ENCODE results near the gene MAN1A2. TPM values are rescaled to one million over a fixed set of nuclear protein-coding genes. Genes with fewer than 3 reads are reported as not detected.

Gene MAN1A2
- total RNA-seq, 4 donors from 2014 or later = 28.9 to 46.2 (median 35.0) TPM

GRCh38 chr1:117535821-117536220 is 168.6 kb downstream of the MAN1A2 start:
- Histone ChIP-seq H3K27me3 (no peaks in the 10 kb centered on the region), H3K4me3 (no peak overlapping the region), H3K27ac (no peak overlapping the region), H3K36me3 (no peaks in the 10 kb centered on the region), H3K9me3 (no peaks in the 10 kb centered on the region), H3K4me1 (peaks cover under 1% of the 10 kb centered on the region)
- 77% methylated on average over 6 of the region's 6 CpGs for WGBS
- DNase-seq (ENCODE audit: low spot score in 2 of 2) = no peak
- TF ChIP-seq POLR2A (IDR thresholded peaks at IDR 0.05) (no peak), CTCF (IDR thresholded peaks at IDR 0.05) (no peak), POLR2AphosphoS5 (IDR thresholded peaks at IDR 0.05) (no peak), EP300 (IDR thresholded peaks at IDR 0.05) (no peak)

GRCh38 chr1:117537291-117537920 is 170.2 kb downstream of the MAN1A2 start:
- H3K9me3 ChIP-seq = no peaks in the 10 kb centered on the region
- no peaks in the 10 kb centered on the region for H3K27me3 ChIP-seq
- H3K4me3 ChIP-seq = no peak overlapping the region
- 38% methylated on average over 10 of the region's 10 CpGs for WGBS
- H3K4me1 ChIP-seq = peaks cover 3% of the 10 kb centered on the region
- TF ChIP-seq EP300 (IDR thresholded peaks at IDR 0.05) = no peak
- no peak for DNase-seq (ENCODE audit: low spot score in 2 of 2)
- no peak overlapping the region for H3K27ac ChIP-seq
- H3K36me3 ChIP-seq = no peaks in the 10 kb centered on the region

GRCh38 chr1:117540532-117540931 is 173.3 kb downstream of the MAN1A2 start:
- no peak for DNase-seq (ENCODE audit: low spot score in 2 of 2)
- Histone ChIP-seq H3K27ac (no peak overlapping the region), H3K4me1 (peaks cover 3% of the 10 kb centered on the region)

GRCh38 chr1:117541003-117541402 is 173.8 kb downstream of the MAN1A2 start:
- 48% methylated on average over 5 of the region's 5 CpGs for WGBS

More at GRCh38 chr1:117540532-117540931, 173.3 kb downstream of the MAN1A2 start:
- no peaks in the 10 kb centered on the region for H3K9me3 ChIP-seq
- 91% methylated on average over 6 of the region's 6 CpGs for WGBS
- no peaks in the 10 kb centered on the region for H3K36me3 ChIP-seq
- TF ChIP-seq CTCF (IDR thresholded peaks at IDR 0.05) = no peak
- no peak for TF ChIP-seq EP300 (IDR thresholded peaks at IDR 0.05)
- TF ChIP-seq POLR2A (IDR thresholded peaks at IDR 0.05) = no peak
- TF ChIP-seq POLR2AphosphoS5 (IDR thresholded peaks at IDR 0.05) = no peak
- no peak overlapping the region for H3K4me3 ChIP-seq
- no peaks in the 10 kb centered on the region for H3K27me3 ChIP-seq

GRCh38 chr1:117541585-117541984 is 174.3 kb downstream of the MAN1A2 start:
- TF ChIP-seq EP300 (IDR thresholded peaks at IDR 0.05) (no peak), POLR2AphosphoS5 (IDR thresholded peaks at IDR 0.05) (no peak), CTCF (IDR thresholded peaks at IDR 0.05) (no peak), POLR2A (IDR thresholded peaks at IDR 0.05) (no peak)
- no peak overlapping the region for H3K27ac ChIP-seq
- 87% methylated on average over 5 of the region's 5 CpGs for WGBS

More at GRCh38 chr1:117541003-117541402, 173.8 kb downstream of the MAN1A2 start:
- Histone ChIP-seq H3K9me3 (no peaks in the 10 kb centered on the region), H3K27me3 (no peaks in the 10 kb centered on the region), H3K4me1 (peaks cover 3% of the 10 kb centered on the region), H3K36me3 (no peaks in the 10 kb centered on the region), H3K4me3 (no peak overlapping the region), H3K27ac (no peak overlapping the region)
- TF ChIP-seq EP300 (IDR thresholded peaks at IDR 0.05) (no peak), CTCF (IDR thresholded peaks at IDR 0.05) (no peak), POLR2AphosphoS5 (IDR thresholded peaks at IDR 0.05) (no peak), POLR2A (IDR thresholded peaks at IDR 0.05) (no peak)
- no peak for DNase-seq (ENCODE audit: low spot score in 2 of 2)

More at GRCh38 chr1:117541585-117541984, 174.3 kb downstream of the MAN1A2 start:
- Histone ChIP-seq H3K4me3 (no peak overlapping the region), H3K36me3 (no peaks in the 10 kb centered on the region), H3K9me3 (no peaks in the 10 kb centered on the region), H3K4me1 (peaks cover 3% of the 10 kb centered on the region), H3K27me3 (no peaks in the 10 kb centered on the region)
- DNase-seq (ENCODE audit: low spot score in 2 of 2) = no peak
